IgD-negative memory B cell (primary cell): Measurements from ENCODE around the gene AXL. TPM values are rescaled to one million over a fixed set of nuclear protein-coding genes. Genes with fewer than 3 reads are reported as not detected.
"Not testable (repeated sequence)": the region's sequence is repeated elsewhere in the genome, so short reads cannot be mapped to it uniquely, and the experiment has no call there.

Source experiments
- H3K27ac Mint-ChIP-seq, 3 donors: one replicate each; pipeline ENCODE4 v1.8.0; 2020 to 2022; ENCODE audit warnings: mild to moderate bottlenecking in 3 of 3, mixed read lengths in 3 of 3, moderate library complexity in 1 of 3
- H3K27me3 Mint-ChIP-seq: one replicate; pipeline ENCODE4 v1.8.0; 2021; ENCODE audit warnings: mixed read lengths
- H3K36me3 Mint-ChIP-seq: one replicate; pipeline ENCODE4 v1.8.0; 2020; ENCODE audit warnings: mild to moderate bottlenecking, mixed read lengths
- H3K4me1 Mint-ChIP-seq, 3 donors: one replicate each; pipeline ENCODE4 v1.8.0; 2020 to 2022; ENCODE audit warnings: mixed read lengths in 3 of 3, mild to moderate bottlenecking in 1 of 3
- H3K4me3 Mint-ChIP-seq, 4 donors: one replicate each; pipeline ENCODE4 v1.8.0; 2020 to 2022; ENCODE audit warnings: mild to moderate bottlenecking in 4 of 4, mixed read lengths in 4 of 4, moderate library complexity in 3 of 4
- H3K9me3 Mint-ChIP-seq, 3 donors: one replicate each; pipeline ENCODE4 v1.8.0; 2020 to 2021; ENCODE audit warnings: mixed read lengths in 3 of 3, mild to moderate bottlenecking in 1 of 3
- polyA plus RNA-seq: library from polyadenylated mRNA; unstranded; fragments of 300-500 nt; fragmentation: Illumina TruSeq; gene quantifications from one replicate; pipeline ENCODE4 v1.2.3, GENCODE V29; 2021

AXL gene
- polyA plus RNA-seq, 1 donor from 2014 or later, result 0.06 TPM

DNA sequence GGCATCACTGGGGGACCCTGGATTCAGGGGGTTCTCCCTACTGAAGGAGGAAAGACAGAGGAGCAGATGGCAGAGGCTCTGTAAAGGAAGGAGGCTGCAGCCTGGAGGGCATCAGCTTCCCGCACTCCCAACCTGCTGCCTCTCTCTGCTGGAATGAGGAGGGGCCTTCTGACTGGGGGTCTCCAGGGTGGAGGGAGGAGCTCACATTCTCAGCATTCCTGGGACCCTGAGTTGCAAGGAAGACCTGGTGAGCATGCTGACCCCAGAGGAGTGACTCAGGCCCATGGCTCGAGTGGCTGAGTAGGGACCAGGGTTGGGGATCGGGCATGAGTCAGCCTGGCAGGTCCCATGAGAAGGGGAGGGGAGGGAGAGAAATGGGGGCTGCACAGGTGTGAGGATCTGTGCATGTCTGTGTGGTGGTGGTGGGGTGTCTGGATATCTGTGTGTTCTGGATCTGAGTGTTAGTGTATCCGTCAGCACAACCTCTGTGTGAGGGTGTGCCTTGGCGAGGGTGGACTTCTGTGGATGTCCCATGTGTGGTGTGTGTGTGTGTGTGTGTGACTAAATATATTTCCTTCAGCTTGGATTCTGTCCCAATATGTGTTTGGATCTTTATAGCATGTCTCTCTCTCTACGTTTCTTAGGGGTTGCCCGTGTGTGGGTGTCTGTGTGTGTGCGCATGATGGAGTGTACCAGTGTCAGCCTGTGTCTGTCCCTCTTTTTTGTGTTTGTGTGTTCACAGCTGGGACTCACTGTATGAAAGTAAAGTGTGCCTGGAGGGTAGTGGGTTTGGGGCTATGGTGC is 4.6 kb downstream of the AXL start:
- Mint-ChIP-seq H3K27ac (no peak overlapping the region), H3K4me3 (no peak overlapping the region), H3K27me3 (peaks cover 47% of the 10 kb centered on the region)

DNA sequence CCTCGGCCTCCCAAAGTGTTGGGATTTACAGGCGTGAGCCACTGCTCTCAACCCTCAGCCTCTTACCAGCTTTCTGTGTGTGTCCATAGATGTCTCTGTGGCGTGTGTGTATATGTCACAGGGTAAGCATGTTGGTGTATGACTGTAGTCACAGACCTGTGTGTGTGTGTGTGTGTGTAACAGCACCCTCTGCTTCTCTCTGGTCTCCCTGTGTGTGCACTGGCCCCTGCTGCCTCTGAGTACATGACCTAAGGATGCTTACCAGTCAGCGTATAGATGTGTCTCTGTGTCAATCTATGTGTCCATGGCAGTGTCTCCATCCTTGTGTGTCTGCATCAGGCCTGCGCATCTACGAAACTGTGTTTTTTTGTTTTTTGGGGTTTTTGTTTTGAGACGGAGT is 5.6 kb downstream of the AXL start:
- H3K27ac Mint-ChIP-seq, result peak overlapping the region in 1 of 3 donors; percentile 67
- peaks cover 4 to 11% (median 5%) of the 10 kb centered on the region in 3 donors for H3K4me1 Mint-ChIP-seq
- H3K9me3 Mint-ChIP-seq, result peaks cover 0 to 3% (median 0%) of the 10 kb centered on the region in 3 donors
- H3K27me3 Mint-ChIP-seq, result peaks cover 46% of the 10 kb centered on the region
- no peak overlapping the region for H3K4me3 Mint-ChIP-seq
- no peaks in the 10 kb centered on the region for H3K36me3 Mint-ChIP-seq

More for the DNA sequence above, 4.6 kb downstream of the AXL start:
- Mint-ChIP-seq H3K9me3 (peaks cover 0 to 3% (median 0%) of the 10 kb centered on the region in 3 donors), H3K4me1 (peaks cover 4 to 11% (median 5%) of the 10 kb centered on the region in 3 donors), H3K36me3 (no peaks in the 10 kb centered on the region)

DNA sequence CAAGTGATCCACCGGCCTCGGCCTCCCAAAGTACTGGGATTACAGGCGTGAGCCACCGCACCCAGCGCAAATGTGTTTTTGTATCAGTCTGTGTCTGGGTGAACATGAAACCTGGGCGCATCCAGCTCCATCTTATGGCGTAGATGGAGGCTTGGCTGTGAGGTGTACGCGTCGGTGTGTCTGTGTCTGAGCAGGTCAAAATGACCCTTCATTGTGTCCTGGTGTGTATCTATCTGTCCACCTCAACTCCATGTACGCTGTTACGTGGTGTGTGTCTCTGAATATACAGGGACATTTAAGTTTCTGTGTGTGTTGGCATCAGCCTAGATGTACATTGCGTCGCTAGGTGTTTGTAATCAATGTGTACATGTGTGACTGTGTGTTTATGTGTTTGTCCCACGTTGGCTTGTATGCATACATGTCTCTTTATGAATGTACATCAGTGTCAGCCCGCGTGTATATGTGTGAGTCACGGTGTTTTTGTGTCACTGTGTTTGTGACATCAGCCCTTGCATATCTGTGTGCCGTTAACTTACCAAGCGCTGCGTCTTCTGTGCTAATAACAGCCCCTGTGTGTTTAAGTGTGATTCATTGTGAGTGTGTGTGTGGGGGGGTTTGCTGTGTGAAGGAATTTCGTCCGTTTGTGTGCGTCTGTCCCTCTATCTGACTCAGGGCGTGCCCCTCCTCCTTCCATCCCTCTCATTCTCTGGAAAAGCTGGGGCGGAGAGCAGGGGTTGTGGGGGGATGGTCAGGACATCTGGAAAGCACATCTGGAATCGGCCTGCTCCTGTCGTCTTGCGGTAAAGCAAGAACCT is 6.4 kb downstream of the AXL start:
- H3K27me3 Mint-ChIP-seq, result peaks cover 44% of the 10 kb centered on the region
- H3K4me1 Mint-ChIP-seq, result peaks cover 4 to 11% (median 5%) of the 10 kb centered on the region in 3 donors
- no peaks in the 10 kb centered on the region for H3K36me3 Mint-ChIP-seq
- peaks cover 0 to 3% (median 0%) of the 10 kb centered on the region in 3 donors for H3K9me3 Mint-ChIP-seq
- peak overlapping the region in 2 of 4 donors; percentile 58 to 66 for H3K4me3 Mint-ChIP-seq
- no peak overlapping the region for H3K27ac Mint-ChIP-seq

DNA sequence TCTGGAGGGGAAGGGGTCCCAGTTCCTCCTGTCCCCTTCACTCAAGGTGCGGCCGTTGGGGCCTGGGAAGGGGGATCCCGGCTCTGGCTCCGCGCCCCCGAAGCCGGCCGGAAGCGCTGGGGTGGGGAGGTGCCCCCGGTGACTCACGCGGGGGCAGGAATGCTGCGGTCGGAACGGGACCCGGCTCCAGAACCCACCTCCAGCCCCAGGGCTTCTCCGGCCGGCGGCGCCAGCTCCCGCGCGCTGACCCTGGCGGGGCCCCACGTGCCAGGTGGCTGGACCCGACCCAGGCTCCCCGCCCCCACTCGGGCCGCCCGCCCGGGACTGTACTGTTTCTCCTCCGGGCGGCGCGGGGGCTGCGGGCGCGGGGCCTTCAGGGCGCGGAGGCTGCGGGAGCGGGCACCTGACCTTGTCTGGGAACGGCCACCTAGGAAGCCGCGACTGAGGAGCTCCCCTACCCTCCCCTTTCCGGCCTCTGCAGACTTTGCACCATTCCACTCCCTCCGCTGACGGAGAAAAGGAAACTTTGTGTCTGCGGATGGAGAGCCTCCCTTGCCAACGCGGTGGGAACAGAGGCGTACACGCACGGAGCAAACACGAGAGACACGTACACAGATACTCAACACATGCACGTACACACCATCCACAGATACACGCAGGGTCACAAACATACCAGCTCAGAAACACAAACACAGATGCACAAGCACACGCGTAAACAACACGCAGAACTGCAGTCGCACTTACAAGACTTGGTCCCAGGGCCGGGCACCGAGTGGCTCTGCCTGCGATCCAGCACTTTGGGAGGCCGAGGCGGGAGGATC is 7.2 kb downstream of the AXL start:
- no peaks in the 10 kb centered on the region for H3K36me3 Mint-ChIP-seq
- H3K4me3 Mint-ChIP-seq, result peak overlapping the region in 2 of 4 donors; percentile 38 to 74
- H3K9me3 Mint-ChIP-seq, result peaks cover 0 to 3% (median 0%) of the 10 kb centered on the region in 3 donors
- H3K27ac Mint-ChIP-seq, result no peak overlapping the region
- H3K4me1 Mint-ChIP-seq, result peaks cover 0 to 8% (median 4%) of the 10 kb centered on the region in 3 donors
- peaks cover 39% of the 10 kb centered on the region for H3K27me3 Mint-ChIP-seq

DNA sequence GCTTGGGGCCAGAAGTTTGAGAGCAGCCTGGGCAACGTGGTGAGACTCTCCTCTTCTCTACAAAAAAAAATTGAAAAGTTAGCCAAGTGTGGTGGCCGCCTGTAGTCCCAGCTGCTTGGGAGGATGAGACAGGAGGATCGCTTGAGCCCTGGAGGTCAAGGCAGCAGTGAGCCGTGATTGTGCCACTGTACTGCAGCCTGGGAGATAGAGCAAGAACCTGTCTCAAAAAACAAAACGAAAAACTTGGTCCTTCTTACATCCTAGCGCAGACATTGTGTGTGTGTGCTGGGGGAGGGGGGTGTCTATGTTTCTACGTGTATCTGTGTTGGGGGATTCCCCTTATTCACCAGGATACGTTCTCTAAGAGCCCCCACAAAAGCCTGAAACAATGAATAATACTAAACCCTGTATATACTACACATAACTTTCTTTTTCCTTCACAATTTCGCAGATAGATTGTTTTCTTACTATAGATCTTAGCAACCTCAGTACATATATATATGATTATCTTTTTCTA is 7.9 kb downstream of the AXL start:
- Mint-ChIP-seq H3K4me1 (peaks cover 0 to 8% (median 4%) of the 10 kb centered on the region in 3 donors), H3K9me3 (peaks cover 0 to 3% (median 0%) of the 10 kb centered on the region in 3 donors), H3K36me3 (no peaks in the 10 kb centered on the region), H3K4me3 (peak overlapping the region in 2 of 4 donors; percentile 11 to 74), H3K27me3 (peaks cover 36% of the 10 kb centered on the region), H3K27ac (no peak overlapping the region)

DNA sequence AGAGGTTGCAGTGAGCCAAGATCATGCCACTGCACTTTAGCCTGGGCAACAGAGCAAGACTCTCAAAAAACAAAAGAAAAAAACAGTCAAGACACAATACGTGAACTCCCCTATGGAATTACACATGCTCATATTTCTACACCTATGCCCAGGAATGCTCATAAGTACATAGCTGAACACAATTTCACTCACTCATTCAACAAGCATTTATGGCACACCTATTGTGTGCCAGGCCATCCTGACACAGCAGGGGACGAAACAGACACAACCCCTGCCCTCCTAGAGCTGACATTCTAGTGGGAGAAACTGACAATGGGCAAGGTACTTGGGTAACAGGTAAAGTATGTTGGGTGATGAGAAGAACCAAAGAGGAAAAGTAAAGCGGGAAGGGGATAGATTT is 9.5 kb downstream of the AXL start:
- Mint-ChIP-seq H3K27ac (no peak overlapping the region), H3K4me1 (peaks cover 0 to 8% (median 4%) of the 10 kb centered on the region in 3 donors), H3K4me3 (peak overlapping the region in 1 of 4 donors; percentile 54), H3K9me3 (peaks cover 0 to 3% (median 0%) of the 10 kb centered on the region in 3 donors), H3K36me3 (no peaks in the 10 kb centered on the region), H3K27me3 (peaks cover 25% of the 10 kb centered on the region)

DNA sequence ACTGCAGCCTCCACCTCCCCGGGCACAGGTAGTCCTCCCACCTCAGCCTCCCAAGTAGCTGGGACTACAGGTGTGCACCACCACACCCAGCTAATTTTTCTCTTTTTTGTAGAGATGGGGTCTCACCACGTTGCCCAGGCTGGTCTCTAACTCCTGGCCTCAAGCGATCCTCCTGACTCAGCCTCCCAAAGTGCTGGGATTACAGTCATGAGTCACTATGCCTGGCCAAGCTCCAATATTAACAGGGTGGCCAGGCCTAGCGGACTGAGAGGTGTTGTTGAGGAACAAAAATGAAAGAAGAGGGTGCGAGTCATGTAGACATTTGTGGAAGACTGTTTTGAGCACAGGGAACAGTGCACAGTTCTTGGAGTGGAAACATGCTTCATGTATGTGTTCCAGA is 10.3 kb downstream of the AXL start:
- H3K27ac Mint-ChIP-seq, H3K9me3 Mint-ChIP-seq: not testable (repeated sequence)
- H3K27me3 Mint-ChIP-seq, result peaks cover 24% of the 10 kb centered on the region

DNA sequence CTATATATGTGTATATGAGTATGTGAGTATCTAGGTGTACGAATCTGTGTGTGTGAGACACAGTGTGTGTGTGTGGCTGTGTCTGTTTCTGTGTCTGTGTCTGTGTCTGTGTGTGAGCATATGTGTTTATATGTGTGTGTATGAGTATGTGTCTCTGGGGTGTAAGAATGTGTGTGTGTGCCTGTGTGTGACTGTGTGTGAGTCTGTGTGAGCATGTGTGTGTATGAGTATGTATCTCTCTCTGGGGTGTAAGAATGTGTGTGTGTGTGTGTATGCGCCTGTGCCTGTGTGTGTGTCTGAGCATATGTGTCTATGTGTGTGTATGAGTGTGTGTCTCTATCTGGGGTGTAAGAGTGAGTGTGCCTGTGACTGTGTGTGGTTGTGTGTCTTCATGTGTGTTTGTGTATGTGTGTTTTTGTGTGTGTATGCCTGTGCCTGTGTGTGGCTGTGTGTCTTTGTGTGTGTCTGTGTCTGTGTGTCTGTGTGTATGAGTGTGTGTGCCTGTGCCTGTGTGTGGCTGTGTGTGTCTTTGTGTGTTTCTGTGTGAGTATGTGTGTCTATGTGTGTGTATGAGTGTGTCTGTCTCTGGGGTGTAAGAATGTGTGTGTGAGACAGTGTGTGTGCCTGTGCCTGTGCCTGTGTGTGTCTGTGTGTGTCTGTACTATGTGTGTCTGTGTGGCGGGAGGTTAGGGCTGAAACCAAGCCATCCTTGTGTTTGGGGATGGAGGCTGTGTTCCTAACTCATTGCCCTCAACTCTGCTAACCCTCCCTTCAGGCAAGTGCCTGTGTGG is 11.2 kb downstream of the AXL start:
- Mint-ChIP-seq H3K27ac (no peak overlapping the region), H3K27me3 (peaks cover 17% of the 10 kb centered on the region), H3K4me3 (no peak overlapping the region), H3K9me3 (peaks cover 0 to 3% (median 0%) of the 10 kb centered on the region in 3 donors), H3K36me3 (no peaks in the 10 kb centered on the region), H3K4me1 (peaks cover 0 to 8% (median 4%) of the 10 kb centered on the region in 3 donors)

More for the DNA sequence above, 10.3 kb downstream of the AXL start:
- H3K4me1 Mint-ChIP-seq, H3K4me3 Mint-ChIP-seq, H3K36me3 Mint-ChIP-seq: not testable (repeated sequence)

DNA sequence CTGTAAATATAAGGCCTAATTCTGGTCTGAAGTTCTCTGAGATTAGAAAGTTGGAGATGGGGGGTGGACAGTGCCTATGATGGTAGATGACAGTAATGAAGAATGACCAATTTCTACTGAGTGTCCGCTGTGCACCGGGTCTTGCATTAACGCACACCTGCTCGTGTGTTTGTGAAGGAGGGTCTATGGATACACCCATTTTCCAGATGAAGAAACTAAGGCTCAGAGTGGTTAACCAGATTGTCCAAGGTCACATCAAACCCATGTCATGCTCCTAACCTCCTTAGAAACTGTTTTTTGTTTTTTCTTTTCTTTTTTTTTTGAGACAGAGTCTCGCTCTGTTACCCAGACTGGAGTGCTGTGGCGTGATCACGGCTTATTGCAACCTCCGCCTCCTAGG is 13.7 kb downstream of the AXL start:
- Mint-ChIP-seq H3K27ac (no peak overlapping the region), H3K36me3 (no peaks in the 10 kb centered on the region), H3K4me1 (no peaks in the 10 kb centered on the region), H3K9me3 (peaks cover 0 to 3% (median 0%) of the 10 kb centered on the region in 3 donors), H3K4me3 (no peak overlapping the region), H3K27me3 (peaks cover 2% of the 10 kb centered on the region)

DNA sequence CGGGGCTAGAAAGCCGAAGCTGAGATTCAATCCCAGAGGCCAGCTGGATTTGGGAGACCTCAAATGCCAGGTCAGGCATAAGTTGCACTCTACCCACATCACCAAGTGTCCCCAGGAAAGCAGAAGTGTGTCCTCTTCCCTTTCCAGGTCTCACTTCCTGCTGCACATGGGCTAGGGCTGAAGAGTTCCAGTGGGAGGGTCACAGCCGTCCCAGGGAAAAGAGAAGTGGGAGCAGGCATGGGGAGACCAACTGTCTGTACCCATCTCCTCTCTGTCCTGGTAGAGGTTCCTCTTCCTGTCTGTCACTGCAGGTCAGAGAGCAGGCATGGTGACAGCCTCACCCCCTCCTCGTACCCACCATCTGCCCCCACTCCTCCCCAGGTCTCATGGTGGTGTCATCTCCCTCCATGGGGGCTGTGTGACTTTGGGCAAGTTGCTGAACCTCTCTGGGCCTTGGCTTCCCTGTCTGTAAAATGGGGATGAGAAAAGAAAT is 14.8 kb downstream of the AXL start:
- no peaks in the 10 kb centered on the region for H3K36me3 Mint-ChIP-seq
- H3K27ac Mint-ChIP-seq, result no peak overlapping the region
- H3K4me3 Mint-ChIP-seq, result no peak overlapping the region

DNA sequence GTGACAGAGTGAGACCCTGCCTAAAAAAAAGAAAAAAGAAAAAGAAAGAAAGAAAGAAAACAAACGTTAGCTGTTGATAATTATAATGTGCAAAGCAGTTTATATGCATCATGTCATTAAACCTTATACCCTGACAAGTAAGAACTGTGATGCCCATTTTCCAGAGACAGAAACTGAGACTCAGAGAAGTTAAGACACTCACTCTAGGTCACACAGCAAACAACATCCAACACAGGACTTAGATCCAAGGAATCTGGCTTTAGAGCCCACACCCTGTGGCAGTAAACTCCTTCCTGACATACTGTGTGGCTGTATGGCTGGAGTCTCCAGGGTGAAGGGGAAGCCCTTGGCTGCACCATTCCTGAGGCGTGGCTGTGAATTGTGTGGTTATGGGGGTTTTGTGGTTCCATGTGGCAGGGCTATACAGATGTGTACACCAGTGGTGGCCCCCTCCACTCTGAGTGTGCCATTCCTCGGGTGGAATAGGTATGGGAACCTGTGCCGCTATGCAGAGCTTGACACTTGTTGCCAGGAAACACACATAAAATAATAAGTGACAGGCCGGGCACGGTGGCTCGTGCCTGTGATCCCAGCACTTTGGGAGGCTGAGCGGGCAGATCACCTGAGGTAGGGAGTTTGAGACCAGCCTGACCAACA is 15.6 kb downstream of the AXL start:
- Mint-ChIP-seq H3K9me3 (no peaks in the 10 kb centered on the region), H3K27ac (no peak overlapping the region), H3K27me3 (peaks cover 3% of the 10 kb centered on the region), H3K4me3 (no peak overlapping the region), H3K36me3 (no peaks in the 10 kb centered on the region), H3K4me1 (no peaks in the 10 kb centered on the region)

More for the DNA sequence above, 14.8 kb downstream of the AXL start:
- Mint-ChIP-seq H3K9me3 (no peaks in the 10 kb centered on the region), H3K4me1 (no peaks in the 10 kb centered on the region), H3K27me3 (peaks cover 3% of the 10 kb centered on the region)

DNA sequence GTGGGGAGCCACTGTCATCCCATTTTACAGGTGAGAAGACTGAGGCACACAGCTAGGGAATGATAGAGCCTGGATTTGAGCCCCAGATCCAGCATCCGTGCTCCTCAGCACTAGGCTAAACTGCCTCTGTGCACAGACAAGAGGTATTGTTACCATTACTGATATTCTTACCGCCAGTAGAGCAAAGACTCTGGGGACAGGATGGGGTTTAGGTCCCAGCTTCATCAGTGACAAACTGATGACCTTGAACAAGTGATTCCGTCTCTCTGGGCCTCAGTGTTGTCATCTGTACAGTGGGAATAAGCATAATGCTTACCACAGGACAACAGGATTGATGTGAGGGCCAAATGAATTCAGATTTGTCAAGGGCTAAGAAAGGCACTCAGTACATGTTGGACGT is 16.5 kb downstream of the AXL start:
- Mint-ChIP-seq H3K4me3 (no peak overlapping the region), H3K36me3 (no peaks in the 10 kb centered on the region), H3K27me3 (peaks cover 5% of the 10 kb centered on the region), H3K9me3 (no peaks in the 10 kb centered on the region), H3K27ac (no peak overlapping the region), H3K4me1 (no peaks in the 10 kb centered on the region)

DNA sequence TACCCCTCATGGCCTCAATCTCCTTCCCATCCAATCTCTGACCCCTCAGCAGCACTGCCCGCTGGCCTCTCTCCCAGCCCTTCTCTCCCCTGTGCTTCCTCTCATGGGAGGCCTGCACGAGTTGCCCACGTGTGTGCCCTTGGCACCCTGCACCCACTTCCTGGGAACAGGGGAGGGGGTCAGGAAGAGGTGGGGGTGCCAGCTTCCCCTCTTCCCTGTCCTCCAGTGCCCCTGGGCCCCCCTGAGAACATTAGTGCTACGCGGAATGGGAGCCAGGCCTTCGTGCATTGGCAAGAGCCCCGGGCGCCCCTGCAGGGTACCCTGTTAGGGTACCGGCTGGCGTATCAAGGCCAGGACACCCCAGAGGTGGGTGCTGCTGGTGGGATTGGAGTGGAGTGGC is 19.2 kb downstream of the AXL start:
- Mint-ChIP-seq H3K27me3 (peaks cover 6% of the 10 kb centered on the region), H3K4me3 (no peak overlapping the region), H3K9me3 (no peaks in the 10 kb centered on the region), H3K36me3 (no peaks in the 10 kb centered on the region), H3K27ac (no peak overlapping the region), H3K4me1 (no peaks in the 10 kb centered on the region)
